GM10847 (cell line): Measurements from ENCODE around the gene WDR86.

ENCODE experiments used
- POLR2A ChIP-seq: IDR thresholded peaks from 2 replicates; pipeline ENCODE4 v1.6.1; 2011; ENCODE audit not compliant: insufficient read length; ENCODE audit errors: extremely low read depth

The WDR86 gene

GRCh38 chr7:151385626-151386300 is 24.1 kb downstream of the WDR86 start:
- no peak for TF ChIP-seq POLR2A

GRCh38 chr7:151384776-151385625 is 24.8 kb downstream of the WDR86 start:
- TF ChIP-seq POLR2A, result no peak

- no peak for TF ChIP-seq POLR2A
Measured at GRCh38 chr7:151384352-151384697, 25.5 kb downstream of the WDR86 start.

- TF ChIP-seq POLR2A, result no peak
Measured at GRCh38 chr7:151383638-151384351, 26.0 kb downstream of the WDR86 start.

- TF ChIP-seq POLR2A, result no peak
Measured at GRCh38 chr7:151382079-151382885, 27.6 kb downstream of the WDR86 start.

GRCh38 chr7:151381348-151382078 is 28.3 kb downstream of the WDR86 start:
- no peak for TF ChIP-seq POLR2A

GRCh38 chr7:151381098-151381347 is 28.8 kb downstream of the WDR86 start:
- TF ChIP-seq POLR2A, result no peak

GRCh38 chr7:151380199-151381097 is 29.4 kb downstream of the WDR86 start:
- TF ChIP-seq POLR2A, result no peak

GRCh38 chr7:151379534-151380198 is 30.2 kb downstream of the WDR86 start:
- no peak for TF ChIP-seq POLR2A

- TF ChIP-seq POLR2A, result no peak
Measured at GRCh38 chr7:151379193-151379520, 30.7 kb downstream of the WDR86 start.

- no peak for TF ChIP-seq POLR2A
Measured at GRCh38 chr7:151378496-151379192, 31.2 kb downstream of the WDR86 start.

GRCh38 chr7:151378011-151378410 is 31.8 kb downstream of the WDR86 start:
- TF ChIP-seq POLR2A, result no peak

- TF ChIP-seq POLR2A, result no peak
Measured at GRCh38 chr7:151377406-151377805, 32.4 kb downstream of the WDR86 start.
